H1 (cell line): Measurements from ENCODE around the gene CCSAP. TPM values are rescaled to one million over a fixed set of nuclear protein-coding genes. Genes with fewer than 3 reads are reported as not detected.

Experiments used
- BCL11A ChIP-seq, 2 experiments: IDR thresholded peaks; one replicate each; pipeline ENCODE4 v1.6.1; 2011; ENCODE audit warnings: low read depth in 2 of 2, low read length in 2 of 2, mild to moderate bottlenecking in 2 of 2
- BRCA1 ChIP-seq: IDR thresholded peaks from 2 replicates; pipeline ENCODE4 v1.6.1; 2012; ENCODE audit warnings: low read depth, low read length, improper control_type of control experiment
- EZH2 ChIP-seq: fragments of 200-600 bp; sonication (generic); IDR thresholded peaks from 2 replicates; pipeline ENCODE4 v1.7.1; 2012; ENCODE audit warnings: low read depth, mild to moderate bottlenecking, moderate library complexity, low read length, inconsistent platforms; ENCODE audit not compliant: severe bottlenecking
- FOSL1 ChIP-seq: IDR thresholded peaks from 2 replicates; pipeline ENCODE4 v1.6.1; 2011; ENCODE audit warnings: mild to moderate bottlenecking, low read depth, low read length, moderate library complexity; ENCODE audit not compliant: insufficient read depth
- KDM1A ChIP-seq: fragments of 200-600, 300-600 bp; sonication (generic); IDR thresholded peaks from 2 replicates; pipeline ENCODE4 v1.7.1; 2016; ENCODE audit warnings: mild to moderate bottlenecking, low read length, borderline replicate concordance
- SAP30 ChIP-seq: fragments of 300-600 bp; sonication (generic); IDR thresholded peaks from 2 replicates; pipeline ENCODE4 v1.7.1; 2012; ENCODE audit warnings: low read length, moderate library complexity, mild to moderate bottlenecking, inconsistent platforms; ENCODE audit not compliant: insufficient read depth, insufficient replicate concordance
- SIRT6 ChIP-seq: IDR thresholded peaks from one replicate; pipeline ENCODE4 v1.7.1; 2012; ENCODE audit warnings: low read length, inconsistent platforms
- SUZ12 ChIP-seq: fragments of 200-600 bp; sonication (generic); IDR thresholded peaks from 2 replicates; pipeline ENCODE4 v1.6.1; 2012; ENCODE audit warnings: mild to moderate bottlenecking, inconsistent platforms, low read length, moderate library complexity, mixed read lengths
- TBP ChIP-seq: IDR thresholded peaks from 2 replicates; pipeline ENCODE4 v1.6.1; 2011; ENCODE audit warnings: low read depth, low read length, improper control_type of control experiment
- USF2 ChIP-seq: IDR thresholded peaks from 2 replicates; pipeline ENCODE4 v1.6.1; 2011; ENCODE audit warnings: low read length, improper control_type of control experiment
- polyA plus RNA-seq, 7 experiments: library from polyadenylated mRNA; depleted of rRNA in 3 of 7; stranded (reverse) in 5 of 7; unstranded in 2 of 7; fragments of >200 nt in 5 of 7; fragments of 200-250 nt in 2 of 7; gene quantifications; 1 replicate in 5 of 7; 2 replicates in 1 of 7; 4 replicates in 1 of 7; pipeline versions ENCODE4 v1.2.1 to v1.2.3, GENCODE V29; 2011 to 2013; ENCODE audit warnings: missing spikeins in 2 of 7, mixed read lengths in 2 of 7
- total RNA-seq: library from RNA; stranded (reverse); fragmentation: NEBNext Ultra II Directional; extraction: Animal tissue kit (Norgen Biotek cat#: 25700); gene quantifications from 2 replicates; pipeline ENCODE4 v1.2.1, GENCODE V29; 2021
- TF ChIP-seq, protein P1 (sequence below): fragments of 300-600 bp; sonication (generic); IDR thresholded peaks from 2 replicates; pipeline ENCODE4 v1.7.1; 2012; ENCODE audit warnings: low read length, moderate library complexity, mild to moderate bottlenecking, inconsistent platforms; ENCODE audit not compliant: insufficient replicate concordance

Gene CCSAP
- total and polyA plus RNA-seq, 2 of the 8 experiments (the other 6 are each of a cell fraction or from before 2014, with no cell fraction given), result 3.5 to 17.2 TPM

DNA sequence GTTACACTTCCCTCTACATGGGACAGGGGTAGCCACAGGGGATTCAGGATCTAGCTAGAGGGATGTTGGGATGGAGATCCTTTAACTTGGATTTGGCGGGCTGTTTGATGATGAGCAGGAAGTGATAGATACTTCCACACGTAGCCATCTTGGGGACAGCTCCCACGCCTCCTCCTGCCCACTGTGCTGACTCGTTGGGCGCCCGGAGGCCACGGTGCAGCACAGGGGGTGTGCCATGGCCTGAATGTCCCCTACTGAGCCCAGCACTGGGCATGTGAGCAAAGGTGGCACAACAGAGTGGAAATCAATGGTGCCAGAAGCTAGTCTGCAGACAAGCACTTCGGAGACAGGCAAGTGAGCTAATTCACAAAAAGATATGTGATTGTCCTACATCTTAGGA is 31.6 kb upstream of the CCSAP start (continued):
- TF ChIP-seq, protein P1, sequence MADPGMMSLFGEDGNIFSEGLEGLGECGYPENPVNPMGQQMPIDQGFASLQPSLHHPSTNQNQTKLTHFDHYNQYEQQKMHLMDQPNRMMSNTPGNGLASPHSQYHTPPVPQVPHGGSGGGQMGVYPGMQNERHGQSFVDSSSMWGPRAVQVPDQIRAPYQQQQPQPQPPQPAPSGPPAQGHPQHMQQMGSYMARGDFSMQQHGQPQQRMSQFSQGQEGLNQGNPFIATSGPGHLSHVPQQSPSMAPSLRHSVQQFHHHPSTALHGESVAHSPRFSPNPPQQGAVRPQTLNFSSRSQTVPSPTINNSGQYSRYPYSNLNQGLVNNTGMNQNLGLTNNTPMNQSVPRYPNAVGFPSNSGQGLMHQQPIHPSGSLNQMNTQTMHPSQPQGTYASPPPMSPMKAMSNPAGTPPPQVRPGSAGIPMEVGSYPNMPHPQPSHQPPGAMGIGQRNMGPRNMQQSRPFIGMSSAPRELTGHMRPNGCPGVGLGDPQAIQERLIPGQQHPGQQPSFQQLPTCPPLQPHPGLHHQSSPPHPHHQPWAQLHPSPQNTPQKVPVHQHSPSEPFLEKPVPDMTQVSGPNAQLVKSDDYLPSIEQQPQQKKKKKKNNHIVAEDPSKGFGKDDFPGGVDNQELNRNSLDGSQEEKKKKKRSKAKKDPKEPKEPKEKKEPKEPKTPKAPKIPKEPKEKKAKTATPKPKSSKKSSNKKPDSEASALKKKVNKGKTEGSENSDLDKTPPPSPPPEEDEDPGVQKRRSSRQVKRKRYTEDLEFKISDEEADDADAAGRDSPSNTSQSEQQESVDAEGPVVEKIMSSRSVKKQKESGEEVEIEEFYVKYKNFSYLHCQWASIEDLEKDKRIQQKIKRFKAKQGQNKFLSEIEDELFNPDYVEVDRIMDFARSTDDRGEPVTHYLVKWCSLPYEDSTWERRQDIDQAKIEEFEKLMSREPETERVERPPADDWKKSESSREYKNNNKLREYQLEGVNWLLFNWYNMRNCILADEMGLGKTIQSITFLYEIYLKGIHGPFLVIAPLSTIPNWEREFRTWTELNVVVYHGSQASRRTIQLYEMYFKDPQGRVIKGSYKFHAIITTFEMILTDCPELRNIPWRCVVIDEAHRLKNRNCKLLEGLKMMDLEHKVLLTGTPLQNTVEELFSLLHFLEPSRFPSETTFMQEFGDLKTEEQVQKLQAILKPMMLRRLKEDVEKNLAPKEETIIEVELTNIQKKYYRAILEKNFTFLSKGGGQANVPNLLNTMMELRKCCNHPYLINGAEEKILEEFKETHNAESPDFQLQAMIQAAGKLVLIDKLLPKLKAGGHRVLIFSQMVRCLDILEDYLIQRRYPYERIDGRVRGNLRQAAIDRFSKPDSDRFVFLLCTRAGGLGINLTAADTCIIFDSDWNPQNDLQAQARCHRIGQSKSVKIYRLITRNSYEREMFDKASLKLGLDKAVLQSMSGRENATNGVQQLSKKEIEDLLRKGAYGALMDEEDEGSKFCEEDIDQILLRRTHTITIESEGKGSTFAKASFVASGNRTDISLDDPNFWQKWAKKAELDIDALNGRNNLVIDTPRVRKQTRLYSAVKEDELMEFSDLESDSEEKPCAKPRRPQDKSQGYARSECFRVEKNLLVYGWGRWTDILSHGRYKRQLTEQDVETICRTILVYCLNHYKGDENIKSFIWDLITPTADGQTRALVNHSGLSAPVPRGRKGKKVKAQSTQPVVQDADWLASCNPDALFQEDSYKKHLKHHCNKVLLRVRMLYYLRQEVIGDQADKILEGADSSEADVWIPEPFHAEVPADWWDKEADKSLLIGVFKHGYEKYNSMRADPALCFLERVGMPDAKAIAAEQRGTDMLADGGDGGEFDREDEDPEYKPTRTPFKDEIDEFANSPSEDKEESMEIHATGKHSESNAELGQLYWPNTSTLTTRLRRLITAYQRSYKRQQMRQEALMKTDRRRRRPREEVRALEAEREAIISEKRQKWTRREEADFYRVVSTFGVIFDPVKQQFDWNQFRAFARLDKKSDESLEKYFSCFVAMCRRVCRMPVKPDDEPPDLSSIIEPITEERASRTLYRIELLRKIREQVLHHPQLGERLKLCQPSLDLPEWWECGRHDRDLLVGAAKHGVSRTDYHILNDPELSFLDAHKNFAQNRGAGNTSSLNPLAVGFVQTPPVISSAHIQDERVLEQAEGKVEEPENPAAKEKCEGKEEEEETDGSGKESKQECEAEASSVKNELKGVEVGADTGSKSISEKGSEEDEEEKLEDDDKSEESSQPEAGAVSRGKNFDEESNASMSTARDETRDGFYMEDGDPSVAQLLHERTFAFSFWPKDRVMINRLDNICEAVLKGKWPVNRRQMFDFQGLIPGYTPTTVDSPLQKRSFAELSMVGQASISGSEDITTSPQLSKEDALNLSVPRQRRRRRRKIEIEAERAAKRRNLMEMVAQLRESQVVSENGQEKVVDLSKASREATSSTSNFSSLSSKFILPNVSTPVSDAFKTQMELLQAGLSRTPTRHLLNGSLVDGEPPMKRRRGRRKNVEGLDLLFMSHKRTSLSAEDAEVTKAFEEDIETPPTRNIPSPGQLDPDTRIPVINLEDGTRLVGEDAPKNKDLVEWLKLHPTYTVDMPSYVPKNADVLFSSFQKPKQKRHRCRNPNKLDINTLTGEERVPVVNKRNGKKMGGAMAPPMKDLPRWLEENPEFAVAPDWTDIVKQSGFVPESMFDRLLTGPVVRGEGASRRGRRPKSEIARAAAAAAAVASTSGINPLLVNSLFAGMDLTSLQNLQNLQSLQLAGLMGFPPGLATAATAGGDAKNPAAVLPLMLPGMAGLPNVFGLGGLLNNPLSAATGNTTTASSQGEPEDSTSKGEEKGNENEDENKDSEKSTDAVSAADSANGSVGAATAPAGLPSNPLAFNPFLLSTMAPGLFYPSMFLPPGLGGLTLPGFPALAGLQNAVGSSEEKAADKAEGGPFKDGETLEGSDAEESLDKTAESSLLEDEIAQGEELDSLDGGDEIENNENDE, result no peak
- TF ChIP-seq SUZ12 (no peak), SAP30 (no peak), BRCA1 (no peak), KDM1A (no peak), USF2 (no peak), SIRT6 (no peak), EZH2 (no peak), BCL11A (IDR thresholded peaks at IDR 0.05; ENCODE audit: low read depth in 2 of 2, low read length in 2 of 2) (no peak), FOSL1 (no peak), TBP (no peak)
